Neuron (in vitro differentiated cells): ENCODE measurements around the gene CCDC12.

Source experiments
- H2AFZ ChIP-seq: one replicate; pipeline ENCODE4 v1.6.1; 2013; ENCODE audit warnings: low read depth, mild to moderate bottlenecking, inconsistent platforms, low read length, moderate library complexity
- H3K27me3 ChIP-seq: one replicate; pipeline ENCODE4 v1.6.1; 2013; ENCODE audit warnings: low read length; ENCODE audit not compliant: insufficient read depth
- H3K36me3 ChIP-seq: one replicate; pipeline ENCODE4 v1.6.1; 2013; ENCODE audit warnings: low read length; ENCODE audit not compliant: insufficient read depth
- H3K4me1 ChIP-seq: one replicate; pipeline ENCODE4 v1.6.1; 2013; ENCODE audit warnings: low read length; ENCODE audit not compliant: insufficient read depth
- H3K4me3 ChIP-seq: 2 replicates; pipeline ENCODE4 v1.5.1; 2013; ENCODE audit warnings: mild to moderate bottlenecking, low read length, moderate library complexity
- H3K9me3 ChIP-seq: one replicate; pipeline ENCODE4 v1.6.1; 2013; ENCODE audit warnings: low read length

CCDC12 gene

DNA sequence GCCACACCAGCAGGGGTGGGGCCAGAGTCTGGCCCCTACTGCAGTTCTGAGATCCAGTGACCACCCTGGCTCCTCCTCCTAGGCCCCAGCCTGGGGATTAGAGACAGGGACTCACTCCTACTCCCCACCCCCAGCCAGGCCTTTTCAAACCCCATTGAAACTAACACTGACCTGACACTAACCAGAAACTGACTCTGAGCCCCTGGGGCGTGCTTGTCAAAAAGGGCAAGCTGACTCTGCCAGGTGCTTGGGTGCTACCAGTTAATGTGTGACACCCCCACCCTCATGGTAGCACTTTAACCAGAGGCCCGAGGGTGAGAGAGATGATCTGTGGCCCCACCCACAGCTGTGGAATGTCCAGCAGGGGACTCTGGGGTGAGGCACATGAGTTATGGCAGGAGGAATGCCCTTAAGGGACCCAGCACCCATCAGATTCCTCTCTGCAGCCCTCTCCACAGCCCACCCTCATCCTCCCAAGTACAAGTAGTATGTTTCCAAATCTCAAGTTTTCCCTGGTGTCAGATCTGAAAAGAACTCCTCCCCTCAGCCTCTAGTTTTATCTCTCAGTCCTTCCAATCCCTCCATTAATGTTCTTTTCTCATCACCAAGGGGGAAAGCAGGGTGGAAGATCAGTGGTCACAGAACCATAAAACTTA, 97.6 kb downstream of the CCDC12 start:
- no peaks in the 10 kb centered on the region for H3K9me3 ChIP-seq
- H3K4me1 ChIP-seq, result peaks cover 11% of the 10 kb centered on the region
- H2AFZ ChIP-seq, result no peak overlapping the region
- peaks cover 74% of the 10 kb centered on the region for H3K27me3 ChIP-seq
- no peaks in the 10 kb centered on the region for H3K36me3 ChIP-seq
- no peak overlapping the region for H3K4me3 ChIP-seq

GRCh38 chr3:46877406-46878125, 99.0 kb downstream of the CCDC12 start, which contains the start of gene PTH1R:
PTH1R (plus strand) TSS chr3:46877721; CDS start chr3:46883560, 5,839 bp downstream.
- H3K27me3 ChIP-seq, result peaks cover 78% of the 10 kb centered on the region

GRCh38 chr3:46876313-46877300, 99.9 kb downstream of the CCDC12 start:
- H3K36me3 ChIP-seq, result no peaks in the 10 kb centered on the region
- H2AFZ ChIP-seq, result no peak overlapping the region
- H3K4me3 ChIP-seq, result no peak overlapping the region
- no peaks in the 10 kb centered on the region for H3K9me3 ChIP-seq
- peaks cover 74% of the 10 kb centered on the region for H3K27me3 ChIP-seq
- peaks cover 7% of the 10 kb centered on the region for H3K4me1 ChIP-seq

More at GRCh38 chr3:46877406-46878125, 99.0 kb downstream of the CCDC12 start, which contains the start of gene PTH1R:
- no peak within 1 kb of the TSS for H3K4me3 ChIP-seq
- peaks cover 3% of the 10 kb centered on the region for H3K4me1 ChIP-seq
- H3K9me3 ChIP-seq, result no peaks in the 10 kb centered on the region
- no peaks in the 10 kb centered on the region for H3K36me3 ChIP-seq
- no peak within 1 kb of the TSS for H2AFZ ChIP-seq

DNA sequence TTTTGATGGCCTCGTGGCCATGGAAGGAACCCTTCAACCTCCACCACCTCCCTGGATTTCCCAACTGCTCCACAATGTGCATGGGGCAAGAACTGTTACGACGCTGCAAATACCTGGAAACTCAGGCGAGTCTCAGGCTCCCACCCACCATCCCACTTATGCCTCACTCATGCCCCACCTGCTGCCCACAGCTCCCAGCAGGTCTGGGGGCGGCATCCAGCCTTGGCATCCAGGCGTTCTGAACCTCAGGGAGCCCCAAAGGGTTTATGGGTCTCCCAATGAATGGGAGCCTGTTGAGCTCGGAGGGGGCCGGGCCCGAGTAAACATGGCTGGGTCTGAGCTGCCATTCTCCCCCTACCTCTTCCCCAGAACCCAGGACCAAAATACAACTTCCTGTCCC, 101.0 kb downstream of the CCDC12 start:
- Histone ChIP-seq H3K4me1 (peaks cover 7% of the 10 kb centered on the region), H2AFZ (no peak overlapping the region), H3K27me3 (peaks cover 67% of the 10 kb centered on the region), H3K9me3 (no peaks in the 10 kb centered on the region), H3K36me3 (no peaks in the 10 kb centered on the region), H3K4me3 (no peak overlapping the region)

GRCh38 chr3:46874430-46874829, 102.1 kb downstream of the CCDC12 start:
- peaks cover 7% of the 10 kb centered on the region for H3K4me1 ChIP-seq
- H2AFZ ChIP-seq, result no peak overlapping the region
- H3K36me3 ChIP-seq, result no peaks in the 10 kb centered on the region
- no peak overlapping the region for H3K4me3 ChIP-seq
- peaks cover 62% of the 10 kb centered on the region for H3K27me3 ChIP-seq
- H3K9me3 ChIP-seq, result no peaks in the 10 kb centered on the region

DNA sequence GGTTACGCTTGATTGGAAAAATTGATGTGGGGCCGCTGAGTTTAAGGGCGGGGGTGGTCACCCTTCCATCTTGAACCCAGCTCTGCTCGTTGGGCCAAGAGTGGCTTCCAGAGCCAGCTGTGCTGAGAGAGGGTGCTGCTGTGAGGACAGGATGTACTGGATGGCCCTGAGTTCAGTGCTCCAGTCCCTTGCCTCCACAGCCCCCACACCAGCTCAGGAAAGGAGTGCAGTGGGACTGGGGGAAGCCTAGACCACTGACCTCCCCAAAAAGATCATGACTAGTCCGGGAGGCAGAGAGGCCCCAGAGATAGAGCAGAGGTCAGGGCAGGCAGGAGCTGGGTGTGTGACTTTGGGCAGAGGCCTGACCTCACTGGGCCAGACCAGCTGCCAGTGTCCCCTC, 103.0 kb downstream of the CCDC12 start:
- peaks cover 7% of the 10 kb centered on the region for H3K4me1 ChIP-seq
- no peak overlapping the region for H3K4me3 ChIP-seq
- H3K9me3 ChIP-seq, result no peaks in the 10 kb centered on the region
- H3K27me3 ChIP-seq, result peaks cover 62% of the 10 kb centered on the region
- H2AFZ ChIP-seq, result no peak overlapping the region
- no peaks in the 10 kb centered on the region for H3K36me3 ChIP-seq
